Measurements from ENCODE around the gene CRYBB2. TPM values are rescaled to one million over a fixed set of nuclear protein-coding genes. Genes with fewer than 3 reads are reported as not detected.
"Not testable (repeated sequence)": the region's sequence is repeated elsewhere in the genome, so short reads cannot be mapped to it uniquely, and the experiment has no call there.

CRYBB2 gene
- total RNA-seq, 1 donor from 2014 or later = 1.1 TPM

GRCh38 chr22:25197340-25197739, 22.1 kb upstream of the CRYBB2 start:
- DNase-seq (ENCODE audit: extremely low read depth, low read depth, low spot score) = no peak

- DNase-seq (ENCODE audit: extremely low read depth, low read depth, low spot score) = no peak
Observed at GRCh38 chr22:25199731-25200520, 19.5 kb upstream of the CRYBB2 start, which contains the start of gene CRYBB3. CRYBB3 (plus strand) TSS chr22:25199858; CDS start chr22:25201397, 1,539 bp downstream.

- DNase-seq (ENCODE audit: extremely low read depth, low read depth, low spot score) = no peak
Observed at GRCh38 chr22:25200967-25201366, 18.5 kb upstream of the CRYBB2 start.

- DNase-seq (ENCODE audit: extremely low read depth, low read depth, low spot score) = no peak
Observed at GRCh38 chr22:25201557-25202273, 17.7 kb upstream of the CRYBB2 start.

GRCh38 chr22:25202290-25202921, 17.0 kb upstream of the CRYBB2 start:
- DNase-seq (ENCODE audit: extremely low read depth, low read depth, low spot score) = peak; percentile 16

GRCh38 chr22:25203082-25203481, 16.4 kb upstream of the CRYBB2 start:
- DNase-seq (ENCODE audit: extremely low read depth, low read depth, low spot score) = no peak

- not testable (repeated sequence) for DNase-seq (ENCODE audit: extremely low read depth, low read depth, low spot score)
Observed at GRCh38 chr22:25204547-25204946, 14.9 kb upstream of the CRYBB2 start.

GRCh38 chr22:25205847-25206246, 13.6 kb upstream of the CRYBB2 start:
- DNase-seq (ENCODE audit: extremely low read depth, low read depth, low spot score) = no peak

GRCh38 chr22:25206998-25207397, 12.4 kb upstream of the CRYBB2 start:
- no peak for DNase-seq (ENCODE audit: extremely low read depth, low read depth, low spot score)

GRCh38 chr22:25207553-25208157, 11.8 kb upstream of the CRYBB2 start:
- no peak for DNase-seq (ENCODE audit: extremely low read depth, low read depth, low spot score)

GRCh38 chr22:25208328-25208727, 11.1 kb upstream of the CRYBB2 start:
- DNase-seq (ENCODE audit: extremely low read depth, low read depth, low spot score) = no peak

- no peak for DNase-seq (ENCODE audit: extremely low read depth, low read depth, low spot score)
Observed at GRCh38 chr22:25208743-25209505, 10.5 kb upstream of the CRYBB2 start.

GRCh38 chr22:25210793-25211192, 8.6 kb upstream of the CRYBB2 start:
- no peak for DNase-seq (ENCODE audit: extremely low read depth, low read depth, low spot score)

- DNase-seq (ENCODE audit: extremely low read depth, low read depth, low spot score) = no peak
Observed at GRCh38 chr22:25212337-25212736, 7.1 kb upstream of the CRYBB2 start.

GRCh38 chr22:25213221-25213620, 6.2 kb upstream of the CRYBB2 start:
- DNase-seq (ENCODE audit: extremely low read depth, low read depth, low spot score) = no peak

GRCh38 chr22:25216230-25216629, 3.2 kb upstream of the CRYBB2 start:
- DNase-seq (ENCODE audit: extremely low read depth, low read depth, low spot score) = no peak

- DNase-seq (ENCODE audit: extremely low read depth, low read depth, low spot score) = no peak
Observed at GRCh38 chr22:25219948-25220442, 556 bp downstream of the CRYBB2 start.

GRCh38 chr22:25221790-25222189, 2.4 kb downstream of the CRYBB2 start:
- no peak for DNase-seq (ENCODE audit: extremely low read depth, low read depth, low spot score)

GRCh38 chr22:25223269-25223850, 3.9 kb downstream of the CRYBB2 start:
- no peak for DNase-seq (ENCODE audit: extremely low read depth, low read depth, low spot score)

GRCh38 chr22:25228822-25229221, 9.4 kb downstream of the CRYBB2 start:
- no peak for DNase-seq (ENCODE audit: extremely low read depth, low read depth, low spot score)

Data from glomerular endothelial cell (primary cell).